ENCODE results near the gene ZDHHC20. TPM values are rescaled to one million over a fixed set of nuclear protein-coding genes. Genes with fewer than 3 reads are reported as not detected.
"Not testable (repeated sequence)": the region's sequence is repeated elsewhere in the genome, so short reads cannot be mapped to it uniquely, and the experiment has no call there.

ZDHHC20 gene
- total and polyA plus RNA-seq, 10 of the 15 experiments (the other 5 are each of a cell fraction or from before 2014, with no cell fraction given): 8.6 to 57.8 (median 41.7) TPM

GRCh38 chr13:21413013-21413412, 46.1 kb downstream of the ZDHHC20 start (continued):
- TF ChIP-seq EED (IDR thresholded peaks at IDR 0.05; ENCODE audit: low read depth) (no peak), MAX (IDR thresholded peaks at IDR 0.05; ENCODE audit: low read depth, low read length) (no peak), CHD1 (IDR thresholded peaks at IDR 0.05; ENCODE audit: low read depth, low read length) (no peak), RFX5 (IDR thresholded peaks at IDR 0.05; ENCODE audit: low read depth, low read length) (no peak), NR2F1 (conservative IDR thresholded peaks at IDR 0.05) (no peak)

DNA sequence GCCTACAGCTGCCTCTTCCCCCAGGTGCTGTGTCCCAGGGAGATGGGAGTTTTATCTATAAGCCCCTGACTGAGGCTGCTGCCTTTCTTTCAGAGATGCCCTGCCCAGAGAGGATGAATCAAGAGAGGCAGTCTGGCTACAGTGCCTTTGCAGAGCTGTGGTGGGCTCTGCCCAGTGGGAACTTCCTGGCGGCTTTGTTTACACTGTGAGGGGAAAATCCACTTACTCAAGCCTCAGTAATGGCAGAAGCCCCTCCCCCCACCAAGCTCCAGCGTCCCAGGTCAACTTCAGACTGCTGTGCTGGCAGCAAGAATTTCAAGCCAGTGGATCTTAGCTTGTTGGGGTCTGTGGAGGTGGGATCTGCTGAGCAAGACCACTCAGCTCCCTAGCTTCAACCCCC, 48.6 kb downstream of the ZDHHC20 start:
- POLR2A ChIA-PET; H3K27ac ChIP-seq (ENCODE audit: control insufficient read depth, insufficient read depth); H4K20me1 ChIP-seq (ENCODE audit: control insufficient read depth, insufficient read depth); DNase-seq (ENCODE audit: low read depth, low spot score); ATAC-seq; RAD21 ChIA-PET (ENCODE audit: unreplicated experiment); H3K9me3 ChIP-seq (replicated peaks; ENCODE audit: control insufficient read depth, insufficient read depth, low read length); H2AFZ ChIP-seq (ENCODE audit: control insufficient read depth, low read depth, low read length); SMC1A ChIA-PET (ENCODE audit: uncharacterized antibody, unreplicated experiment); H3K79me2 ChIP-seq (ENCODE audit: control insufficient read depth, insufficient read depth, low read length); BruUV-seq (replicated peaks); H3K27me3 ChIP-seq (replicated peaks in 1 of 2; ENCODE audit: control insufficient read depth in 2 of 2, insufficient read depth in 2 of 2, low read length in 1 of 2); H3K9ac ChIP-seq (ENCODE audit: control insufficient read depth, insufficient read depth, low read length); H3K4me3 ChIP-seq; H3K4me1 ChIP-seq (ENCODE audit: control insufficient read depth, insufficient read depth, low read length); H3K4me2 ChIP-seq (ENCODE audit: control insufficient read depth, insufficient read depth); in situ Hi-C loops (cut with MboI); CTCF ChIA-PET; FAIRE-seq; intact Hi-C loops (cut with micrococcal nuclease; ENCODE audit: unreplicated experiment): not testable (repeated sequence)
- WGBS (ENCODE audit: insufficient coverage, insufficient replicate concordance, low lambda C conversion rate, missing lambda C conversion rate): 69% methylated on average over 2 of the region's 2 CpGs
- peaks cover 6 to 19% of the 10 kb centered on the region in 2 experiments; a peak in 3 of 4 replicates for H3K36me3 ChIP-seq (ENCODE audit: control insufficient read depth in 2 of 2, insufficient read depth in 2 of 2, low read length in 1 of 2)

DNA sequence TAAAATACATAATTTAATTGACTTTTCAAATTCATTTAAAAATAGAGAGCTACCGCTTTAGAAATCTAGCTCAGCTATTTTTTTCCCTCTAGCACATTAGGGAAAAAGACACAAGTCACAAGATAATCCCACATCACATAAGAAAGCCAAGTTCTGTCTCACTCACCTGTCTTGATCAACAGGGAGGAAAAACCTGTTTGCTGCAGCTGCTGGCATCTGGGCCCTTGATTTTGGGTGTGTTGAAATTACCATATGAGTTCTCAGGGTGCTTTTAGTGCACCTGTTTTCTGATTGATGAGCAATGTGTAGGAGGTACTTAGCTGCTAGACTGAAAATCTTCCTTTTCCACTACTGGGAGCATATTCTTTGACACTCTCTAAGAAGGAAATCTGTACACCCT, 53.8 kb downstream of the ZDHHC20 start:
- Histone ChIP-seq H3K27me3 (replicated peaks in 1 of 2; ENCODE audit: control insufficient read depth in 2 of 2, insufficient read depth in 2 of 2, low read length in 1 of 2) (no peaks in the 10 kb centered on the region), H3K4me1 (ENCODE audit: control insufficient read depth, insufficient read depth, low read length) (no peaks in the 10 kb centered on the region), H4K20me1 (ENCODE audit: control insufficient read depth, insufficient read depth) (no peaks in the 10 kb centered on the region), H3K27ac (ENCODE audit: control insufficient read depth, insufficient read depth) (no peak overlapping the region), H3K4me2 (ENCODE audit: control insufficient read depth, insufficient read depth) (no peak overlapping the region), H2AFZ (ENCODE audit: control insufficient read depth, low read depth, low read length) (no peak overlapping the region), H3K36me3 (ENCODE audit: control insufficient read depth in 2 of 2, insufficient read depth in 2 of 2, low read length in 1 of 2) (peaks cover 0 to 15% of the 10 kb centered on the region in 2 experiments; a peak in 2 of 4 replicates), H3K9ac (ENCODE audit: control insufficient read depth, insufficient read depth, low read length) (no peak overlapping the region), H3K9me3 (replicated peaks; ENCODE audit: control insufficient read depth, insufficient read depth, low read length) (no peaks in the 10 kb centered on the region; the same call in 2 of the 3 replicates), H3K4me3 (no peak overlapping the region), H3K79me2 (ENCODE audit: control insufficient read depth, insufficient read depth, low read length) (no peaks in the 10 kb centered on the region)
- DNase-seq (ENCODE audit: low read depth, low spot score) (no peak), ATAC-seq (no peak), FAIRE-seq (no peak)
- TF ChIP-seq NR2C1 (IDR thresholded peaks at IDR 0.05): no peak
- TF ChIP-seq BCL11A (IDR thresholded peaks at IDR 0.05; ENCODE audit: low read depth, low read length): no peak
- no peak for TF ChIP-seq EZH2 (IDR thresholded peaks at IDR 0.05; ENCODE audit: borderline replicate concordance, control insufficient read depth, low read depth, low read length)
- no peak for TF ChIP-seq PRDM15 (CRISPR knock-in tag; IDR thresholded peaks at IDR 0.05)
- TF ChIP-seq, protein P1, sequence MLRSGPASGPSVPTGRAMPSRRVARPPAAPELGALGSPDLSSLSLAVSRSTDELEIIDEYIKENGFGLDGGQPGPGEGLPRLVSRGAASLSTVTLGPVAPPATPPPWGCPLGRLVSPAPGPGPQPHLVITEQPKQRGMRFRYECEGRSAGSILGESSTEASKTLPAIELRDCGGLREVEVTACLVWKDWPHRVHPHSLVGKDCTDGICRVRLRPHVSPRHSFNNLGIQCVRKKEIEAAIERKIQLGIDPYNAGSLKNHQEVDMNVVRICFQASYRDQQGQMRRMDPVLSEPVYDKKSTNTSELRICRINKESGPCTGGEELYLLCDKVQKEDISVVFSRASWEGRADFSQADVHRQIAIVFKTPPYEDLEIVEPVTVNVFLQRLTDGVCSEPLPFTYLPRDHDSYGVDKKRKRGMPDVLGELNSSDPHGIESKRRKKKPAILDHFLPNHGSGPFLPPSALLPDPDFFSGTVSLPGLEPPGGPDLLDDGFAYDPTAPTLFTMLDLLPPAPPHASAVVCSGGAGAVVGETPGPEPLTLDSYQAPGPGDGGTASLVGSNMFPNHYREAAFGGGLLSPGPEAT (IDR thresholded peaks at IDR 0.05; ENCODE audit: low read depth): no peak
- no peak for TF ChIP-seq BMI1 (IDR thresholded peaks at IDR 0.05; ENCODE audit: borderline replicate concordance)
- ChIA-PET SMC1A (ENCODE audit: uncharacterized antibody, unreplicated experiment) (interaction anchor here (0.7 to 1.9 kb wide), 2 partner anchors 12 to 52 kb away, joined by 3 to 5 read pairs; no protein-coding TSS in a partner anchor), CTCF (interaction anchor here (0.7 to 1.0 kb wide), 2 partner anchors 18 to 108 kb away, joined by 3 to 5 read pairs; no protein-coding TSS in a partner anchor), POLR2A (no interaction called here), RAD21 (ENCODE audit: unreplicated experiment) (no interaction called here)
- no TSS peak for BruUV-seq (replicated peaks)
- in situ Hi-C loops (cut with MboI) (no loop called here), intact Hi-C loops (cut with micrococcal nuclease; ENCODE audit: unreplicated experiment) (no loop called here)
- WGBS (ENCODE audit: insufficient coverage, insufficient replicate concordance, low lambda C conversion rate, missing lambda C conversion rate): 97% methylated on average over 1 of the region's 1 CpG
